T-helper 1 cell treated with Interleukin-12 subunit alpha and Interleukin-12 subunit beta and Interleukin-4 antibody, amounts not matched to agents 30 μg/mL and 1 μg/mL, for 36 hours (primary cell): Measurements from ENCODE around the gene NUP160.
"Not testable (repeated sequence)": the region's sequence is repeated elsewhere in the genome, so short reads cannot be mapped to it uniquely, and the experiment has no call there.

ENCODE experiments used
- H3K27ac Mint-ChIP-seq: one replicate; pipeline ENCODE4 v1.8.0; 2021; ENCODE audit warnings: mild to moderate bottlenecking, mixed read lengths
- H3K27me3 Mint-ChIP-seq: one replicate; pipeline ENCODE4 v1.8.0; 2021; ENCODE audit warnings: low read depth, mixed read lengths
- H3K36me3 Mint-ChIP-seq: one replicate; pipeline ENCODE4 v1.8.0; 2021; ENCODE audit warnings: low read depth, mixed read lengths
- H3K4me1 Mint-ChIP-seq: one replicate; pipeline ENCODE4 v1.8.0; 2021; ENCODE audit warnings: low read depth, mixed read lengths
- H3K4me3 Mint-ChIP-seq: one replicate; pipeline ENCODE4 v1.8.0; 2021; ENCODE audit warnings: mild to moderate bottlenecking, moderate library complexity, mixed read lengths
- H3K9me3 Mint-ChIP-seq: one replicate; pipeline ENCODE4 v1.8.0; 2021; ENCODE audit warnings: mixed read lengths

The NUP160 gene

DNA sequence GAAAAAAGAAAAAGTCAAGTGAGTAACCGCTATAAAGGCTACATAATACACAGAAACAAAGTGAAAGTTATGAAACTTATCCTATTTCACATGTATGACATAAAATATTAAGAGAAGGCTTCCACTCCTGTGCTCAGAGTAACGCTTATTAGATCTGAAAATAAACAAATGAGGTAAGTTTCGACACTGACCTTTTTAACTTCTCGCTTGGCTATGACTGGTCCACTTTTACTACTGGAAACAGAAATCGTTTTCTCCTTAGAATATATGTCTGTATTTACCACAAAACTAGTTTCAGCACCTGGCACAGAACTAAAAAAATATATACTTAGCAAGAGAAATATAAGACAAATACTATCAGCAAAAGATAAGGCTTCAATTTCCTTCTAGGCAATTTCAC, 97.4 kb downstream of the NUP160 start:
- Mint-ChIP-seq H3K27ac (peak overlapping the region; percentile 32), H3K4me3 (no peak overlapping the region), H3K9me3 (no peaks in the 10 kb centered on the region), H3K36me3 (peaks cover 55% of the 10 kb centered on the region), H3K4me1 (peaks cover 3% of the 10 kb centered on the region), H3K27me3 (no peaks in the 10 kb centered on the region)

DNA sequence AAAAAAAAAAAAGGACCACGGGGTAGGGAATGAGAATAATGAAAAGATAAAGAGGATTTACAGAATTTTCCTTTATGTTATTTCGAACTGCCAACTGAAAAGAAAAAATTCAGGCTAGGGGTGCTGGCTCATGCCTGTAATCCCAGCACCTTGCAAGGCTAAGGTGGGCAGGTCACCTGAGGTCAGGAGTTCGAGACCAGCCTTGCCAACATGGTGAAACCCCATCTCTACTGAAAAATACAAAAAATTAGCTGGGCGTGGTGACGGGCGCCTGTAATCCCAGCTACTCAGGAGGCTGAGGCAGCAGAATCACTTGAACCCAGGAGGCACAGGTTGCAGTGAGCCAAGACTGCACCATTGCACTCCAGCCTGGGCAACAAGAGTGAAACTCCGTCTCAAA, 105.7 kb downstream of the NUP160 start:
- not testable (repeated sequence) for H3K4me1 Mint-ChIP-seq, H3K9me3 Mint-ChIP-seq, H3K4me3 Mint-ChIP-seq, H3K27me3 Mint-ChIP-seq, H3K27ac Mint-ChIP-seq
- H3K36me3 Mint-ChIP-seq = peaks cover 49% of the 10 kb centered on the region

- H3K27me3 Mint-ChIP-seq, H3K4me1 Mint-ChIP-seq, H3K27ac Mint-ChIP-seq, H3K4me3 Mint-ChIP-seq, H3K9me3 Mint-ChIP-seq: not testable (repeated sequence)
- peaks cover 39% of the 10 kb centered on the region for H3K36me3 Mint-ChIP-seq
Observed at GRCh38 chr11:47737817-47738216, 110.3 kb downstream of the NUP160 start.

DNA sequence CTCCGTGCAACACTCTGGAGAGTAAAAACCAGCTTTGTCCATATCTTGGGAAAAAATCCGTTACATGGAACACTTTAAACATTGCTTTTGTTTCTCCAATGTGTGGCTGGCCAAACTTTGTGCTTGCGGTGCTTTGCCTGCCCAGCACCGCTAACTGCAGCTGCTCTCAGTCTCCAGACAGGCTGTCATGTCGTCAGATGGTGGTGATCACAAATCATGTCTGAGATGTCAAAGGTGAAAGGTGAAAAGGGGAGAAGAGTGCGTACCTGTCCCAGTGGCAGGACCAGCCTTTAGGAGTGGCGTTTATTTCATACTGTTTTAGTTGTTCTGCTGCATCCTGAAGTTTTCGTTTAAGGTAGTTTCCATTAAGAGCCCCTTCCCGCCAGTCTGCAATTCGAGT, 115.9 kb downstream of the NUP160 start:
- Mint-ChIP-seq H3K9me3 (no peaks in the 10 kb centered on the region), H3K27ac (no peak overlapping the region), H3K36me3 (peaks cover 53% of the 10 kb centered on the region), H3K4me1 (peaks cover 1% of the 10 kb centered on the region), H3K27me3 (no peaks in the 10 kb centered on the region), H3K4me3 (no peak overlapping the region)

DNA sequence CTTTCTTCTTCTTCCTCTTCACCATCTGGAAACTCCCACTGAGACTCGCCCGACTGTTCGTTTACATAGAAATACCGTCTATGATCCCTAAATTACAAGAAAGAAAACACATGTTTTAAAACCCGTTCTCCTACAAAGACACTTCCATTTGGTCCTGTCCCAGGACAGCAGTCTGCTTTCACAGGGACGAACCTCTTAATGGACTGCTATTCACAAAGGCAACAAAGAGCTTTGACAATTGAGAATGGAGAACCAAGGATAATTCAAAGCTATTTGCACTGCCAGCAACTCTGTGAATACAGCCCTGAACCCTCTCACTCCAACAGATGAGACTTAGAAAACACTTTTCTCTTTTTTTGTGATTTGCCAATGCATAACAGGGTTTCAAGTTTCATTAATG, 116.7 kb downstream of the NUP160 start:
- Mint-ChIP-seq H3K27me3 (no peaks in the 10 kb centered on the region), H3K4me3 (no peak overlapping the region), H3K27ac (no peak overlapping the region), H3K4me1 (no peaks in the 10 kb centered on the region), H3K36me3 (peaks cover 50% of the 10 kb centered on the region), H3K9me3 (no peaks in the 10 kb centered on the region)
